H9 (cell line): ENCODE data around the gene CPA4. TPM values are rescaled to one million over a fixed set of nuclear protein-coding genes. Genes with fewer than 3 reads are reported as not detected.

ENCODE experiments used
- DNase-seq: peaks from one replicate; pipeline ENCODE4 v3.0.0-alpha.2; 2017
- H2AFZ ChIP-seq: one replicate; pipeline ENCODE4 v1.6.1; 2013; ENCODE audit warnings: mild to moderate bottlenecking, low read length, control low read depth, moderate library complexity
- H2AK5ac ChIP-seq: 2 replicates; pipeline ENCODE4 v1.6.1; 2013; ENCODE audit warnings: low read length, control low read depth, mixed read lengths; ENCODE audit not compliant: insufficient read length
- H2BK120ac ChIP-seq: one replicate; pipeline ENCODE4 v1.6.1; 2013; ENCODE audit warnings: low read depth, mild to moderate bottlenecking, low read length, control low read depth, inconsistent platforms; ENCODE audit not compliant: poor library complexity, severe bottlenecking
- H2BK12ac ChIP-seq: 2 replicates; pipeline ENCODE4 v1.6.1; 2013; ENCODE audit warnings: low read length, control low read depth, mixed read lengths, low read depth; ENCODE audit not compliant: insufficient read length
- H2BK15ac ChIP-seq: 2 replicates; pipeline ENCODE4 v1.6.1; 2013; ENCODE audit warnings: low read depth, low read length, control low read depth
- H2BK20ac ChIP-seq: one replicate; pipeline ENCODE4 v1.6.1; 2013; ENCODE audit warnings: low read depth, mild to moderate bottlenecking, low read length, control low read depth, inconsistent platforms; ENCODE audit not compliant: poor library complexity, severe bottlenecking
- H2BK5ac ChIP-seq: 2 replicates; pipeline ENCODE4 v1.6.1; 2013; ENCODE audit warnings: low read length, control low read depth, mixed read lengths; ENCODE audit not compliant: insufficient read length
- H3K14ac ChIP-seq: 2 replicates; pipeline ENCODE4 v1.6.1; 2013; ENCODE audit warnings: low read length, control low read depth; ENCODE audit not compliant: insufficient read depth
- H3K18ac ChIP-seq: 2 replicates; pipeline ENCODE4 v1.6.1; 2013; ENCODE audit warnings: low read depth, mild to moderate bottlenecking, mixed read lengths, low read length, control low read depth; ENCODE audit not compliant: insufficient read length
- H3K23ac ChIP-seq: 2 replicates; pipeline ENCODE4 v1.6.1; 2013; ENCODE audit warnings: low read length, control low read depth, mixed read lengths, low read depth; ENCODE audit not compliant: insufficient read length
- H3K23me2 ChIP-seq: 2 replicates; pipeline ENCODE4 v1.6.1; 2013; ENCODE audit warnings: low read depth, mild to moderate bottlenecking, mixed read lengths, low read length, control low read depth; ENCODE audit not compliant: insufficient read length, poor library complexity, severe bottlenecking
- H3K27ac ChIP-seq: 2 replicates; pipeline ENCODE4 v1.5.1; 2013; ENCODE audit warnings: low read length, control low read depth, mixed read lengths, low read depth; ENCODE audit not compliant: insufficient read length
- H3K27me3 ChIP-seq: 2 replicates; pipeline ENCODE4 v1.6.1; 2013; ENCODE audit warnings: low read length, control low read depth, inconsistent platforms; ENCODE audit not compliant: insufficient read depth
- H3K4ac ChIP-seq: 2 replicates; pipeline ENCODE4 v1.6.1; 2013; ENCODE audit warnings: low read depth, mild to moderate bottlenecking, control low read depth, inconsistent platforms, low read length, moderate library complexity
- H3K4me1 ChIP-seq: 2 replicates; pipeline ENCODE4 v1.6.1; 2013; ENCODE audit warnings: low read length, control low read depth, inconsistent platforms; ENCODE audit not compliant: insufficient read depth
- H3K4me2 ChIP-seq: 2 replicates; pipeline ENCODE4 v1.6.1; 2013; ENCODE audit warnings: low read length, control low read depth, mixed read lengths; ENCODE audit not compliant: insufficient read length, insufficient read depth
- H3K56ac ChIP-seq: 2 replicates; pipeline ENCODE4 v1.6.1; 2013; ENCODE audit warnings: low read depth, mild to moderate bottlenecking, mixed read lengths, low read length, control low read depth; ENCODE audit not compliant: insufficient read length
- H3K79me1 ChIP-seq: 2 replicates; pipeline ENCODE4 v1.6.1; 2013; ENCODE audit warnings: low read depth, mild to moderate bottlenecking, moderate library complexity, low read length, control low read depth, inconsistent platforms; ENCODE audit not compliant: insufficient read depth, poor library complexity, severe bottlenecking
- H3K79me2 ChIP-seq: 2 replicates; pipeline ENCODE4 v1.6.1; 2013; ENCODE audit warnings: low read length, control low read depth, inconsistent platforms; ENCODE audit not compliant: insufficient read depth
- H3K9ac ChIP-seq: 2 replicates; pipeline ENCODE4 v1.6.1; 2013; ENCODE audit warnings: low read length, control low read depth, mixed read lengths; ENCODE audit not compliant: insufficient read length; ENCODE audit errors: extremely low read depth
- H3K9me3 ChIP-seq: one replicate; pipeline ENCODE4 v1.6.1; 2013; ENCODE audit warnings: low read depth, low read length, inconsistent platforms; ENCODE audit not compliant: control insufficient read depth
- H3T11ph ChIP-seq: one replicate; pipeline ENCODE4 v1.6.1; 2013; ENCODE audit warnings: mild to moderate bottlenecking, low read length, control low read depth, inconsistent platforms
- H4K20me1 ChIP-seq: one replicate; pipeline ENCODE4 v1.6.1; 2013; ENCODE audit not compliant: control insufficient read depth, insufficient read length, insufficient read depth
- H4K5ac ChIP-seq: 2 replicates; pipeline ENCODE4 v1.6.1; 2013; ENCODE audit warnings: low read depth, mild to moderate bottlenecking, mixed read lengths, low read length, control low read depth; ENCODE audit not compliant: insufficient read length
- H4K8ac ChIP-seq: replicated peaks from 2 replicates; pipeline ENCODE4 v1.6.1; 2013; ENCODE audit warnings: low read length, control low read depth, mixed read lengths, low read depth; ENCODE audit not compliant: insufficient read length
- H4K91ac ChIP-seq: 2 replicates; pipeline ENCODE4 v1.6.1; 2013; ENCODE audit warnings: low read depth, mild to moderate bottlenecking, moderate library complexity, mixed read lengths, low read length, control low read depth; ENCODE audit not compliant: insufficient read length
- H3K27ac Mint-ChIP-seq, 3 experiments: 2 replicates in 2 of 3; 3 replicates in 1 of 3; pipeline ENCODE4 v1.8.0; 2020 to 2021; ENCODE audit warnings: mixed read lengths in 3 of 3, mild to moderate bottlenecking in 1 of 3, moderate library complexity in 1 of 3
- H3K27me3 Mint-ChIP-seq: 2 replicates; pipeline ENCODE4 v1.8.0; 2021; ENCODE audit warnings: low read depth, mild to moderate bottlenecking, moderate library complexity, mixed read lengths
- H3K36me3 Mint-ChIP-seq, 3 experiments: 2 replicates in 2 of 3; 3 replicates in 1 of 3; pipeline ENCODE4 v1.8.0; 2020 to 2021; ENCODE audit warnings: low read depth in 3 of 3, mixed read lengths in 3 of 3; ENCODE audit not compliant: insufficient read depth in 1 of 3
- H3K4me1 Mint-ChIP-seq, 2 experiments: 2 replicates each; pipeline ENCODE4 v1.8.0; 2020; ENCODE audit warnings: mixed read lengths in 2 of 2
- H3K4me3 Mint-ChIP-seq, 2 experiments: 2 replicates in 1 of 2; 3 replicates in 1 of 2; pipeline ENCODE4 v1.8.0; 2020 to 2021; ENCODE audit warnings: mild to moderate bottlenecking in 2 of 2, mixed read lengths in 2 of 2, moderate library complexity in 1 of 2
- H3K9me3 Mint-ChIP-seq, 2 experiments: 2 replicates in 1 of 2; 3 replicates in 1 of 2; pipeline ENCODE4 v1.8.0; 2020; ENCODE audit warnings: mild to moderate bottlenecking in 2 of 2, mixed read lengths in 2 of 2, moderate library complexity in 1 of 2
- WGBS: extraction: QIAGEN DNeasy Blood & Tissue Kit; methylation state at CpG from one replicate; pipeline ENCODE4 v1.1.7; 2013; ENCODE audit warnings: missing lambda C conversion rate, low lambda C conversion rate, mixed read lengths; ENCODE audit not compliant: insufficient read length; ENCODE audit errors: extremely low coverage; 5-methylcytosine and 5-hydroxymethylcytosine counted together
- total RNA-seq: library from RNA; stranded (reverse); gene quantifications from 2 replicates; pipeline ENCODE4 v1.2.1, GENCODE V29; 2021
- TF ChIP-seq, protein P1 (sequence below): fragments of 200-600 bp; sonication (generic); conservative IDR thresholded peaks from 3 replicates; pipeline ENCODE4 v1.8.0; 2021; ENCODE audit warnings: antibody characterized with exemption, mild to moderate bottlenecking

Gene CPA4
- total RNA-seq, 1 experiment from 2014 or later, result not detected

DNA sequence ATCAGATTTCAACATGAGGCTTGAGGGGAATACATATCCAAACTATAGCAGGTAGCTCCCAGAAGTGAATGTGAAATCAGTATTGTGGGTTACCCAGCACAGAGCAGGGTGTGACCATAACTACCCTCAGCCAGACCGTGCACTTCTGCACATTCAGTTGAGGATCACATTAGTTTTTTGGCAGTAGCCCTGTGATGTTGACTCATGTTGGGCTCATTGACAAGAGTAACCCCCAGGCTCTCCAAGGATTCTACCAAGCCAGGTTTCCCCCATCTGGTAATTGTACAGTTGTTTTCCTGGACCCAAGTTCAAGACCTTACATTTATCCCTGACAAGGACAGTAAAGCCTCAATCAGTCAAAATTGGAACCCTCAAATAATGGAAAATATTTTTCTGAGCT is 11.7 kb upstream of the CPA4 start:
- no CpG with 5 or more reads among the region's 1 CpG for WGBS
- Histone ChIP-seq H2BK20ac (no peak overlapping the region), H3K18ac (no peak overlapping the region), H3K79me1 (no peaks in the 10 kb centered on the region), H3K14ac (no peak overlapping the region), H3K27ac (no peak overlapping the region), H3K9ac (no peak overlapping the region), H3T11ph (no peak overlapping the region), H3K4ac (no peak overlapping the region), H3K23me2 (no peaks in the 10 kb centered on the region), H2BK15ac (no peak overlapping the region), H4K20me1 (no peaks in the 10 kb centered on the region), H4K91ac (no peak overlapping the region), H2BK12ac (no peak overlapping the region), H3K23ac (no peak overlapping the region), H4K8ac (no peak overlapping the region), H3K9me3 (no peaks in the 10 kb centered on the region), H3K4me1 (no peaks in the 10 kb centered on the region), H4K5ac (no peak overlapping the region), H2AK5ac (no peak overlapping the region), H2BK5ac (no peak overlapping the region), H3K56ac (no peak overlapping the region), H3K79me2 (no peaks in the 10 kb centered on the region), H2AFZ (no peak overlapping the region), H3K4me2 (no peak overlapping the region), H3K27me3 (no peaks in the 10 kb centered on the region), H2BK120ac (no peak overlapping the region)
- TF ChIP-seq, protein P1, sequence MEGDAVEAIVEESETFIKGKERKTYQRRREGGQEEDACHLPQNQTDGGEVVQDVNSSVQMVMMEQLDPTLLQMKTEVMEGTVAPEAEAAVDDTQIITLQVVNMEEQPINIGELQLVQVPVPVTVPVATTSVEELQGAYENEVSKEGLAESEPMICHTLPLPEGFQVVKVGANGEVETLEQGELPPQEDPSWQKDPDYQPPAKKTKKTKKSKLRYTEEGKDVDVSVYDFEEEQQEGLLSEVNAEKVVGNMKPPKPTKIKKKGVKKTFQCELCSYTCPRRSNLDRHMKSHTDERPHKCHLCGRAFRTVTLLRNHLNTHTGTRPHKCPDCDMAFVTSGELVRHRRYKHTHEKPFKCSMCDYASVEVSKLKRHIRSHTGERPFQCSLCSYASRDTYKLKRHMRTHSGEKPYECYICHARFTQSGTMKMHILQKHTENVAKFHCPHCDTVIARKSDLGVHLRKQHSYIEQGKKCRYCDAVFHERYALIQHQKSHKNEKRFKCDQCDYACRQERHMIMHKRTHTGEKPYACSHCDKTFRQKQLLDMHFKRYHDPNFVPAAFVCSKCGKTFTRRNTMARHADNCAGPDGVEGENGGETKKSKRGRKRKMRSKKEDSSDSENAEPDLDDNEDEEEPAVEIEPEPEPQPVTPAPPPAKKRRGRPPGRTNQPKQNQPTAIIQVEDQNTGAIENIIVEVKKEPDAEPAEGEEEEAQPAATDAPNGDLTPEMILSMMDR, result no peak
- no peak overlapping the region for H3K27ac Mint-ChIP-seq
- H3K4me3 Mint-ChIP-seq, result no peak overlapping the region
- H3K9me3 Mint-ChIP-seq, result no peaks in the 10 kb centered on the region
- H3K27me3 Mint-ChIP-seq, result peaks cover 5% of the 10 kb centered on the region
- H3K4me1 Mint-ChIP-seq, result peaks cover 3 to 9% of the 10 kb centered on the region in 2 experiments; a peak in 2 of 4 replicates
- H3K36me3 Mint-ChIP-seq, result no peaks in the 10 kb centered on the region
- DNase-seq, result no peak
